PFSK-1 (cell line): Measurements from ENCODE around the gene SSTR3.

ENCODE experiments used
- POLR2AphosphoS5 ChIP-seq: IDR thresholded peaks from 2 replicates; pipeline ENCODE4 v1.6.1; 2012; ENCODE audit warnings: low read depth, mild to moderate bottlenecking, control low read depth, low read length, moderate library complexity
- SIN3A ChIP-seq: IDR thresholded peaks from 2 replicates; pipeline ENCODE4 v1.6.1; 2012; ENCODE audit warnings: mild to moderate bottlenecking, low read length, moderate library complexity, borderline replicate concordance; ENCODE audit not compliant: insufficient read depth
- TAF1 ChIP-seq: IDR thresholded peaks from 2 replicates; pipeline ENCODE4 v1.6.1; 2012; ENCODE audit warnings: low read length, control low read depth, borderline replicate concordance; ENCODE audit not compliant: insufficient read depth

GRCh38 chr22:37224757-37225420 lies 12.6 kb upstream of the SSTR3 start:
- TF ChIP-seq TAF1, result no peak
- no peak for TF ChIP-seq POLR2AphosphoS5
- TF ChIP-seq SIN3A, result no peak
